RWPE2 (cell line): ENCODE results near the gene SLCO3A1.

Experiments used
- ATAC-seq: fragments of 200-7000 bp; cut with Tn5 transposase; 3 replicates; pipeline ENCODE4 v1.9.1; 2021; ENCODE audit warnings: low read depth
- DNase-seq: peaks from one replicate; pipeline ENCODE4 v3.0.0-alpha.2; 2020; ENCODE audit warnings: low spot score
- H3K27ac ChIP-seq: fragments of 450-650 bp; 2 replicates; pipeline ENCODE4 v1.5.1; 2017; ENCODE audit warnings: mild to moderate bottlenecking; ENCODE audit not compliant: poor library complexity, severe bottlenecking
- H3K27me3 ChIP-seq: fragments of 250-450 bp; sonication (Bioruptor Pico); 2 replicates; pipeline ENCODE4 v1.5.1; 2021; ENCODE audit warnings: mild to moderate bottlenecking, moderate library complexity; ENCODE audit not compliant: insufficient read depth, poor library complexity, severe bottlenecking
- H3K36me3 ChIP-seq: fragments of 250-450 bp; sonication (Bioruptor Pico); 2 replicates; pipeline ENCODE4 v1.5.1; 2020; ENCODE audit warnings: low read depth, mild to moderate bottlenecking, moderate library complexity
- H3K4me1 ChIP-seq: fragments of 250-450 bp; sonication (Bioruptor Pico); 2 replicates; pipeline ENCODE4 v1.5.1; 2021; ENCODE audit warnings: mild to moderate bottlenecking, moderate library complexity; ENCODE audit not compliant: insufficient read depth, poor library complexity, severe bottlenecking
- H3K4me3 ChIP-seq: fragments of 250-450 bp; sonication (Bioruptor Pico); 2 replicates; pipeline ENCODE4 v1.5.1; 2021; ENCODE audit warnings: mild to moderate bottlenecking, moderate library complexity; ENCODE audit not compliant: severe bottlenecking
- H3K9me3 ChIP-seq: fragments of 250-450 bp; sonication (Bioruptor Pico); 2 replicates; pipeline ENCODE4 v1.5.1; 2021; ENCODE audit warnings: mild to moderate bottlenecking, moderate library complexity; ENCODE audit not compliant: severe bottlenecking
- TF ChIP-seq, protein P1 (sequence below): fragments of 450-650 bp; IDR thresholded peaks from one replicate; pipeline ENCODE4 v1.5.1; 2017; ENCODE audit warnings: mild to moderate bottlenecking, moderate library complexity; ENCODE audit not compliant: poor library complexity, severe bottlenecking

Gene SLCO3A1

DNA sequence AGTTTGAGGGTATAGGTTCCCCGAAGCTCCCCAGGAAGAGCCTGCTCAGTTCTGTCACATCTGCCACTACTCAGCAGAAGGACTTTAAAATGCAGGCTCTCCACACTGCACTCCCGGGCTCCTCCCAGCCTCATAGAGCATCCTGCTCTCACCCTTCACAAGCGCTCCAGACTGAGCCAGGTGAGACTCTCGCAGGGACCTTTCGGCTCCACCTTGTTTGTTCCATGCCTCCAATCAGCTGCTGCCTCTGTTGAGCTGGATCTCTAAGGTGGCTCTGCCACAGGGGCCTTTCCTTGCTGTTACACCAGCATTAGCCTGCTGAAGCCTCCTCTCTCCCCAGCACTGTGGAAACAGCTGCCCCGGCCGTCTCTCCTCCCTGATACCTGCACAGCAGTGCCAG, 56.1 kb downstream of the SLCO3A1 start:
- ATAC-seq (no peak), DNase-seq (no peak)
- H3K4me1 ChIP-seq: peaks cover 5% of the 10 kb centered on the region
- no peaks in the 10 kb centered on the region for H3K36me3 ChIP-seq
- TF ChIP-seq, protein P1, sequence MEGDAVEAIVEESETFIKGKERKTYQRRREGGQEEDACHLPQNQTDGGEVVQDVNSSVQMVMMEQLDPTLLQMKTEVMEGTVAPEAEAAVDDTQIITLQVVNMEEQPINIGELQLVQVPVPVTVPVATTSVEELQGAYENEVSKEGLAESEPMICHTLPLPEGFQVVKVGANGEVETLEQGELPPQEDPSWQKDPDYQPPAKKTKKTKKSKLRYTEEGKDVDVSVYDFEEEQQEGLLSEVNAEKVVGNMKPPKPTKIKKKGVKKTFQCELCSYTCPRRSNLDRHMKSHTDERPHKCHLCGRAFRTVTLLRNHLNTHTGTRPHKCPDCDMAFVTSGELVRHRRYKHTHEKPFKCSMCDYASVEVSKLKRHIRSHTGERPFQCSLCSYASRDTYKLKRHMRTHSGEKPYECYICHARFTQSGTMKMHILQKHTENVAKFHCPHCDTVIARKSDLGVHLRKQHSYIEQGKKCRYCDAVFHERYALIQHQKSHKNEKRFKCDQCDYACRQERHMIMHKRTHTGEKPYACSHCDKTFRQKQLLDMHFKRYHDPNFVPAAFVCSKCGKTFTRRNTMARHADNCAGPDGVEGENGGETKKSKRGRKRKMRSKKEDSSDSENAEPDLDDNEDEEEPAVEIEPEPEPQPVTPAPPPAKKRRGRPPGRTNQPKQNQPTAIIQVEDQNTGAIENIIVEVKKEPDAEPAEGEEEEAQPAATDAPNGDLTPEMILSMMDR: no peak
- H3K27me3 ChIP-seq: no peaks in the 10 kb centered on the region
- no peak overlapping the region for H3K4me3 ChIP-seq
- no peaks in the 10 kb centered on the region for H3K9me3 ChIP-seq
- no peak overlapping the region for H3K27ac ChIP-seq

GRCh38 chr15:91911844-91912243, 58.3 kb downstream of the SLCO3A1 start:
- H3K27ac ChIP-seq: no peak overlapping the region

GRCh38 chr15:91912336-91912735, 58.8 kb downstream of the SLCO3A1 start:
- TF ChIP-seq, protein P1: no peak
- H3K4me1 ChIP-seq: peaks cover 5% of the 10 kb centered on the region
- H3K36me3 ChIP-seq: peaks cover 4% of the 10 kb centered on the region
- H3K9me3 ChIP-seq: no peaks in the 10 kb centered on the region
- no peak for ATAC-seq
- no peak for DNase-seq
- no peaks in the 10 kb centered on the region for H3K27me3 ChIP-seq
- H3K27ac ChIP-seq: no peak overlapping the region
- H3K4me3 ChIP-seq: no peak overlapping the region

More at GRCh38 chr15:91911844-91912243, 58.3 kb downstream of the SLCO3A1 start:
- no peak for DNase-seq
- Histone ChIP-seq H3K4me1 (peaks cover 5% of the 10 kb centered on the region), H3K4me3 (no peak overlapping the region), H3K36me3 (peaks cover 4% of the 10 kb centered on the region), H3K27me3 (no peaks in the 10 kb centered on the region), H3K9me3 (no peaks in the 10 kb centered on the region)
- no peak for ATAC-seq
- TF ChIP-seq, protein P1: no peak

DNA sequence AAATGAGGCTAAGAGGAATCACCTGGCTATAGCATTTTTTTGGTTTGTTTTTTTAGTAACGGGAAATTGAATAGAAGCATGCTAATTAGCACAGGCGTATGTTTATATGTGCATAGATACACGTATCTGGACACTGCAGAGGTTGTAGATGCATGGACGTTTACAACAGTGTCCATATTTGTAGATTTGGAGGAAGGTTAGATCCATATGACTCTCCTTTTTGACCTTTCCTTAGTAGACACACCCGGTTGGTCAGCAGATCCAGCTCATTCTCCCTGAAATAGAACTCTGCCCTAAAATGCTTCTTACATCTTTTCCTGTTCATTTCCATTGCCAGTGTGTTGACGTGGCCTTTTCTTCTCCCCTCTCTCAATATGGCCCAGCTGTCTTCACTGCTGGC, 60.1 kb downstream of the SLCO3A1 start:
- Histone ChIP-seq H3K9me3 (no peaks in the 10 kb centered on the region), H3K27ac (no peak overlapping the region), H3K36me3 (peaks cover 4% of the 10 kb centered on the region), H3K27me3 (no peaks in the 10 kb centered on the region), H3K4me1 (no peaks in the 10 kb centered on the region), H3K4me3 (no peak overlapping the region)
- ATAC-seq: no peak
- TF ChIP-seq, protein P1: no peak
- DNase-seq: no peak

DNA sequence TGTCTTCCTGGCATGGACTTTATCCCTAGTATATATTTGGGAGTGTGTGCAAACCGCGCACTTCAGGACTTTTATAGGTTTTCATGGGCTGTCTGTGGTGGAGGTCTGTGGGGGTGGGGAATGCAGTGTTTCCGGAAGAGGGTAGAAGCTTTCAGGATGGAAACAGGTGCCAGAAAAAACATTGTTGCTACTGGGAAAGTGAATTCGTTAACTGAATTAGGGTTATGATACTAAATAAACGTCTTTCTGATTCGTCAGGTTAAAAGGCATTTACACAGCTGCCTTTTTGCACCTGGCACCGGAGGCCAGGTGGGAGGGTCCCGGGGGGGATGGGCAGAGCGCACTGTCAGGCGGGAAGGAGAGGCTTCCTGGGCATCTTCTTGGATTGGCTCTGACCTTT, 62.1 kb downstream of the SLCO3A1 start:
- DNase-seq (no peak), ATAC-seq (no peak)
- Histone ChIP-seq H3K36me3 (peaks cover 4% of the 10 kb centered on the region), H3K27ac (no peak overlapping the region), H3K27me3 (no peaks in the 10 kb centered on the region), H3K9me3 (no peaks in the 10 kb centered on the region), H3K4me1 (no peaks in the 10 kb centered on the region), H3K4me3 (no peak overlapping the region)
- TF ChIP-seq, protein P1: no peak
